Liver (tissue), 9 donors: ENCODE measurements around the gene CETN3. TPM values are rescaled to one million over a fixed set of nuclear protein-coding genes. Genes with fewer than 3 reads are reported as not detected.

Experiments
- DNase-seq: peaks from one replicate; pipeline ENCODE4 v3.0.0-alpha.2; 2017; ENCODE audit warnings: low spot score
- H3K27ac ChIP-seq, 2 donors: one replicate each; pipeline ENCODE4 v1.7.0; 2013; ENCODE audit warnings: inconsistent platforms in 2 of 2, low read length in 2 of 2, control low read depth in 1 of 2, low read depth in 1 of 2, mild to moderate bottlenecking in 1 of 2
- H3K27me3 ChIP-seq, 4 donors: one replicate each; pipeline versions ENCODE4 v1.6.1 to v1.7.0; 2013; ENCODE audit warnings: low read length in 3 of 4, inconsistent platforms in 1 of 4, mild to moderate bottlenecking in 1 of 4, moderate library complexity in 1 of 4; ENCODE audit not compliant: control insufficient read depth in 4 of 4, insufficient read depth in 4 of 4
- H3K36me3 ChIP-seq, 4 donors: one replicate each; pipeline versions ENCODE4 v1.6.1 to v1.7.0; 2013; ENCODE audit warnings: low read length in 3 of 4, mild to moderate bottlenecking in 3 of 4, low read depth in 1 of 4, moderate library complexity in 1 of 4; ENCODE audit not compliant: control insufficient read depth in 4 of 4, insufficient read depth in 3 of 4
- H3K4me1 ChIP-seq, 4 donors: one replicate each; pipeline versions ENCODE4 v1.6.1 to v1.7.0; 2013; ENCODE audit warnings: low read length in 3 of 4, mild to moderate bottlenecking in 3 of 4, moderate library complexity in 1 of 4; ENCODE audit not compliant: control insufficient read depth in 4 of 4, insufficient read depth in 4 of 4
- H3K4me3 ChIP-seq, 3 donors: one replicate each; pipeline versions ENCODE4 v1.6.1 to v1.7.0; 2013; ENCODE audit warnings: low read length in 3 of 3, control low read depth in 1 of 3, low read depth in 1 of 3, mild to moderate bottlenecking in 1 of 3
- H3K9ac ChIP-seq, 2 donors: one replicate each; pipeline ENCODE4 v1.7.0; 2013; ENCODE audit warnings: low read length in 2 of 2, mild to moderate bottlenecking in 2 of 2, moderate library complexity in 2 of 2, control low read depth in 1 of 2, low read depth in 1 of 2
- H3K9me3 ChIP-seq, 4 donors: one replicate each; pipeline versions ENCODE4 v1.6.1 to v1.7.0; 2013; ENCODE audit warnings: low read length in 3 of 4; ENCODE audit not compliant: control insufficient read depth in 4 of 4
- ATF3 ChIP-seq: IDR thresholded peaks from 2 replicates; pipeline ENCODE4 v1.6.1; 2016; ENCODE audit warnings: antibody characterized with exemption
- CTCF ChIP-seq: fragments of 150-350 bp; IDR thresholded peaks from 2 replicates; pipeline ENCODE4 v1.5.1; 2017; ENCODE audit warnings: improper control_type of control experiment, low read depth, low read length; ENCODE audit not compliant: missing input control
- EGR1 ChIP-seq, 2 donors: IDR thresholded peaks; 2 replicates each; pipeline ENCODE4 v1.6.1; 2016 to 2018; ENCODE audit warnings: antibody characterized with exemption in 2 of 2, low read depth in 2 of 2
- FOXA1 ChIP-seq: IDR thresholded peaks from 2 replicates; pipeline ENCODE4 v1.6.1; 2016; ENCODE audit warnings: antibody characterized with exemption
- FOXA2 ChIP-seq: IDR thresholded peaks from 2 replicates; pipeline ENCODE4 v1.6.1; 2016; ENCODE audit warnings: antibody characterized with exemption
- GABPA ChIP-seq, 2 donors: IDR thresholded peaks in 1 of 2; conservative IDR thresholded peaks in 1 of 2; 2 replicates each; pipeline ENCODE4 v1.6.1; 2016; ENCODE audit warnings: antibody characterized with exemption in 2 of 2, mild to moderate bottlenecking in 1 of 2, moderate library complexity in 1 of 2
- HNF4A ChIP-seq, 2 donors: conservative IDR thresholded peaks; 2 replicates each; pipeline ENCODE4 v1.6.1; 2016; ENCODE audit warnings: antibody characterized with exemption in 2 of 2, mild to moderate bottlenecking in 2 of 2
- JUND ChIP-seq, 2 donors: IDR thresholded peaks; 2 replicates each; pipeline ENCODE4 v1.6.1; 2016; ENCODE audit warnings: antibody characterized with exemption in 2 of 2
- MAX ChIP-seq: IDR thresholded peaks from 2 replicates; pipeline ENCODE4 v1.6.1; 2016; ENCODE audit warnings: antibody characterized with exemption
- NR2F2 ChIP-seq: IDR thresholded peaks from 2 replicates; pipeline ENCODE4 v1.6.1; 2016; ENCODE audit warnings: antibody characterized with exemption
- RAD21 ChIP-seq, 2 donors: IDR thresholded peaks; 2 replicates each; pipeline ENCODE4 v1.6.1; 2016; ENCODE audit warnings: antibody characterized with exemption in 2 of 2, mild to moderate bottlenecking in 2 of 2
- REST ChIP-seq: IDR thresholded peaks from 2 replicates; pipeline ENCODE4 v1.6.1; 2016; ENCODE audit warnings: antibody characterized with exemption, mild to moderate bottlenecking
- SP1 ChIP-seq: IDR thresholded peaks from 2 replicates; pipeline ENCODE4 v1.6.1; 2018; ENCODE audit warnings: antibody characterized with exemption, mild to moderate bottlenecking
- TAF1 ChIP-seq: conservative IDR thresholded peaks from 2 replicates; pipeline ENCODE4 v1.6.1; 2016; ENCODE audit warnings: antibody characterized with exemption, mild to moderate bottlenecking
- YY1 ChIP-seq: IDR thresholded peaks from 2 replicates; pipeline ENCODE4 v1.6.1; 2016; ENCODE audit warnings: antibody characterized with exemption, mild to moderate bottlenecking
- ZBTB33 ChIP-seq: IDR thresholded peaks from 2 replicates; pipeline ENCODE4 v1.6.1; 2016; ENCODE audit warnings: antibody characterized with exemption
- WGBS: extraction: QIAGEN DNeasy Blood & Tissue Kit; methylation state at CpG from one replicate; pipeline ENCODE4 v1.1.7; 2013; 5-methylcytosine and 5-hydroxymethylcytosine counted together
- polyA plus RNA-seq, 2 donors: library from polyadenylated mRNA; stranded (reverse) in 1 of 2; unstranded in 1 of 2; fragments of 200-250 nt in 1 of 2; fragments of >200 nt in 1 of 2; fragmentation: Nextera tagmentation in 1 of 2; extraction: Ambion mirVana in 1 of 2; gene quantifications; one replicate each; pipeline versions ENCODE4 v1.2.1 to v1.2.3, GENCODE V29; 2013 to 2015
- total RNA-seq, 2 donors: library from RNA; depleted of rRNA; stranded (reverse); fragments of >200 nt; gene quantifications; one replicate each; pipeline ENCODE4 v1.2.3, GENCODE V29; 2014
- donor health status: healthy.
- donor health status: healthy.
- donor health status: healthy.
- donor health status: healthy.
- donor health status: healthy.

Gene CETN3
- total RNA-seq (1 to 10 TPM; 2.8 to 9.4 TPM), polyA plus RNA-seq (1 to 10 TPM; 6.2 to 7.5 TPM)

GRCh38 chr5:90409318-90410177 is at the start of gene CETN3:
TSS of gene CETN3 (minus strand) at chr5:90409756. CDS start at chr5:90409661, 95 bp downstream.
- H3K4me1 ChIP-seq: peaks cover 4 to 15% (median 8%) of the 10 kb centered on the region in 4 donors
- peak in 1 of 2 donors; percentile 36 for TF ChIP-seq HNF4A (conservative IDR thresholded peaks at IDR 0.05)
- peak; percentile 93 for TF ChIP-seq REST
- no peak for TF ChIP-seq GABPA (IDR thresholded peaks at IDR 0.05 in 1 of 2, conservative IDR thresholded peaks at IDR 0.05 in 1 of 2)
- TF ChIP-seq SP1: peak; percentile 82
- peak; percentile 98 for TF ChIP-seq ZBTB33
- TF ChIP-seq EGR1 (IDR thresholded peaks at IDR 0.05; ENCODE audit: low read depth in 2 of 2): peak in 1 of 2 donors; percentile 49
- TF ChIP-seq TAF1: peak; percentile 95
- TF ChIP-seq CTCF: no peak
- TF ChIP-seq RAD21 (IDR thresholded peaks at IDR 0.05): peak in 1 of 2 donors; percentile 12
- peak; percentile 28 for TF ChIP-seq NR2F2
- no peak for TF ChIP-seq FOXA2
- TF ChIP-seq MAX: peak; percentile 61
- TF ChIP-seq YY1: peak; percentile 96
- H3K9ac ChIP-seq: peak within 1 kb of the TSS; percentile 98 to 100
- no peaks in the 10 kb centered on the region for H3K9me3 ChIP-seq
- DNase-seq: peak; percentile 92
- H3K27me3 ChIP-seq: no peaks in the 10 kb centered on the region
- H3K36me3 ChIP-seq: peaks cover 0 to 3% (median 0%) of the 10 kb centered on the region in 4 donors
- WGBS: under 1% methylated on average over 51 of the region's 51 CpGs
- H3K4me3 ChIP-seq: peak within 1 kb of the TSS; percentile 66 to 100 (median 99)
- peak within 1 kb of the TSS; percentile 98 to 99 for H3K27ac ChIP-seq

GRCh38 chr5:90446961-90447360 is 37.4 kb upstream of the CETN3 start:
- no peak overlapping the region for H3K9ac ChIP-seq

More at GRCh38 chr5:90446961-90447360, 37.4 kb upstream of the CETN3 start:
- DNase-seq: no peak
- no peak overlapping the region for H3K4me3 ChIP-seq
- peaks cover 0 to 5% (median 0%) of the 10 kb centered on the region in 4 donors for H3K36me3 ChIP-seq
- no peak overlapping the region for H3K27ac ChIP-seq
- no peaks in the 10 kb centered on the region for H3K4me1 ChIP-seq
- H3K9me3 ChIP-seq: no peaks in the 10 kb centered on the region
- TF ChIP-seq ATF3 (no peak), FOXA1 (no peak), FOXA2 (no peak), JUND (IDR thresholded peaks at IDR 0.05) (no peak)
- H3K27me3 ChIP-seq: no peaks in the 10 kb centered on the region
